ENCODE measurements around the gene CADPS.

Gene CADPS

GRCh38 chr3:62665627-62666437 lies 209.4 kb downstream of the CADPS start:
- H3K4me3 ChIP-seq (ENCODE audit: low read depth, low read length) = no peak overlapping the region
- peak; percentile 24 for DNase-seq (ENCODE audit: low read depth)

- no peak for DNase-seq (ENCODE audit: low read depth)
These were observed 212.5 kb downstream of the CADPS start for GRCh38 chr3:62662677-62663076.

GRCh38 chr3:62659660-62660059 lies 215.6 kb downstream of the CADPS start:
- no peak for DNase-seq (ENCODE audit: low read depth)
- H3K4me3 ChIP-seq (ENCODE audit: low read depth, low read length) = no peak overlapping the region

More at GRCh38 chr3:62662677-62663076, 212.5 kb downstream of the CADPS start:
- H3K4me3 ChIP-seq (ENCODE audit: low read depth, low read length) = no peak overlapping the region

GRCh38 chr3:62655691-62656063 lies 219.5 kb downstream of the CADPS start:
- no peak overlapping the region for H3K4me3 ChIP-seq (ENCODE audit: low read depth, low read length)
- no peak for DNase-seq (ENCODE audit: low read depth)

- no peak for DNase-seq (ENCODE audit: low read depth)
- no peak overlapping the region for H3K4me3 ChIP-seq (ENCODE audit: low read depth, low read length)
These were observed 220.0 kb downstream of the CADPS start for GRCh38 chr3:62655056-62655690.

- H3K4me3 ChIP-seq (ENCODE audit: low read depth, low read length) = no peak overlapping the region
- DNase-seq (ENCODE audit: low read depth) = no peak
These were observed 221.4 kb downstream of the CADPS start for GRCh38 chr3:62653796-62654195.

GRCh38 chr3:62647711-62648110 lies 227.5 kb downstream of the CADPS start:
- H3K4me3 ChIP-seq (ENCODE audit: low read depth, low read length) = no peak overlapping the region

GRCh38 chr3:62644493-62644892 lies 230.7 kb downstream of the CADPS start:
- DNase-seq (ENCODE audit: low read depth) = no peak
- no peak overlapping the region for H3K4me3 ChIP-seq (ENCODE audit: low read depth, low read length)

More at GRCh38 chr3:62647711-62648110, 227.5 kb downstream of the CADPS start:
- no peak for DNase-seq (ENCODE audit: low read depth)

- no peak overlapping the region for H3K4me3 ChIP-seq (ENCODE audit: low read depth, low read length)
- DNase-seq (ENCODE audit: low read depth) = no peak
These were observed 236.9 kb downstream of the CADPS start for GRCh38 chr3:62638316-62638715.

- no peak overlapping the region for H3K4me3 ChIP-seq (ENCODE audit: low read depth, low read length)
- DNase-seq (ENCODE audit: low read depth) = no peak
These were observed 238.9 kb downstream of the CADPS start for GRCh38 chr3:62636235-62636826.

GRCh38 chr3:62632510-62633294 lies 242.5 kb downstream of the CADPS start:
- no peak overlapping the region for H3K4me3 ChIP-seq (ENCODE audit: low read depth, low read length)
- DNase-seq (ENCODE audit: low read depth) = no peak

GRCh38 chr3:62631488-62631887 lies 243.7 kb downstream of the CADPS start:
- no peak for DNase-seq (ENCODE audit: low read depth)
- no peak overlapping the region for H3K4me3 ChIP-seq (ENCODE audit: low read depth, low read length)

GRCh38 chr3:62630664-62631063 lies 244.6 kb downstream of the CADPS start:
- DNase-seq (ENCODE audit: low read depth) = no peak
- H3K4me3 ChIP-seq (ENCODE audit: low read depth, low read length) = no peak overlapping the region

- DNase-seq (ENCODE audit: low read depth) = no peak
- H3K4me3 ChIP-seq (ENCODE audit: low read depth, low read length) = no peak overlapping the region
These were observed 249.9 kb downstream of the CADPS start for GRCh38 chr3:62625268-62625667.

- no peak overlapping the region for H3K4me3 ChIP-seq (ENCODE audit: low read depth, low read length)
- no peak for DNase-seq (ENCODE audit: low read depth)
These were observed 251.0 kb downstream of the CADPS start for GRCh38 chr3:62624185-62624584.

GRCh38 chr3:62622553-62623174 lies 252.6 kb downstream of the CADPS start:
- H3K4me3 ChIP-seq (ENCODE audit: low read depth, low read length) = no peak overlapping the region
- no peak for DNase-seq (ENCODE audit: low read depth)

GRCh38 chr3:62621925-62622324 lies 253.3 kb downstream of the CADPS start:
- DNase-seq (ENCODE audit: low read depth) = no peak
- no peak overlapping the region for H3K4me3 ChIP-seq (ENCODE audit: low read depth, low read length)

- H3K4me3 ChIP-seq (ENCODE audit: low read depth, low read length) = no peak overlapping the region
- no peak for DNase-seq (ENCODE audit: low read depth)
These were observed 254.0 kb downstream of the CADPS start for GRCh38 chr3:62621176-62621575.

GRCh38 chr3:62615258-62615849 lies 259.9 kb downstream of the CADPS start:
- no peak for DNase-seq (ENCODE audit: low read depth)
- H3K4me3 ChIP-seq (ENCODE audit: low read depth, low read length) = no peak overlapping the region
